Measurements from ENCODE around the gene IFI27. TPM values are rescaled to one million over a fixed set of nuclear protein-coding genes. Genes with fewer than 3 reads are reported as not detected.
A peak's percentile ranks its signal among the peaks of the same experiment; 100 is the strongest.

The IFI27 gene
- total and polyA plus RNA-seq, 2 of the 4 experiments (the other 2 are of a cell fraction) = under 0.01 to 0.60 TPM

DNA sequence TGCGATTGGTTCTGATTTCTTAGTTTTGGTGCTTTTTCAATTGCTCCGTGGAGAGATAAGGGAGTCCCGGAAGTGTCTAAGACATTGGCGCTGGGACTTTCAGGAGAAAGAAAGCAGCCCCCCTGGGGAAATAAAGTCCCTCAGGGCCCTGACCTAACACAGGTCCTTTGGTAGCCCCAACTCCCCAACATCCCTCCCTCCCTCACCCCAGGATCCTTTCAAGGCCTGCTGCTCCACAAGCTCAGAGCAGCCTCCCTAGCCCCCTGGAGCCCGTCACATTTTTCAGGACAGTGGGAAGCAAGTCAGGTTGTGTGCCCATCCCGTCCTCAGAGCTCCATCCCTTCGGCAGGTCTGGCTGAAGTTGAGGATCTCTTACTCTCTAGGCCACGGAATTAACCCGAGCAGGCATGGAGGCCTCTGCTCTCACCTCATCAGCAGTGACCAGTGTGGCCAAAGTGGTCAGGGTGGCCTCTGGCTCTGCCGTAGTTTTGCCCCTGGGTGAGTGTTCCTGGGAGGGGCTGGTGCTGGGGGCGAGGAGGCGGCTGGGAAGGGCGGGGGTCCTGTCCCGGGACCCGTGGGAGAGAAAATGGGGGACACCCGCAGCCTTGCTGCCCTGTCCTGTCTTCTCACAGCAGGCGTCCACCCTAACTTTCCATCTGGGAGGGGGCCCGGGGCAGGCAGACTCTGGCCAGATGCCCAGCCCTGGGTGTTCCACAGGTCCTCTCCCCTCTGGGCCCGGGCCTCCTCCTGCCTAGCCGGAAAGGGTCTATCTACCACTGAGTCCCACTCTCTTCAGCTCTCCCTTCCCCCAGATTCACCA is 950 bp downstream of the IFI27 start:
- Histone ChIP-seq H2BK15ac (ENCODE audit: low read depth, low read length) (no peak overlapping the region), H3K9ac (ENCODE audit: low read depth, low read length) (no peak overlapping the region), H3K79me1 (ENCODE audit: low read depth in 1 of 2, low read length in 2 of 2) (no peaks in the 10 kb centered on the region), H2BK20ac (ENCODE audit: low read depth, low read length) (no peak overlapping the region), H4K5ac (ENCODE audit: low read depth, low read length) (no peak overlapping the region), H3K36me3 (ENCODE audit: control insufficient read depth, insufficient read depth, low read length) (no peaks in the 10 kb centered on the region), H3K27me3 (ENCODE audit: control insufficient read depth, insufficient read depth, low read length) (peaks cover 7% of the 10 kb centered on the region; the same call in 1 of the 2 replicates), H3K9me3 (ENCODE audit: control insufficient read depth, insufficient read depth, low read length) (no peaks in the 10 kb centered on the region), H4K20me1 (ENCODE audit: insufficient read depth, low read length) (no peaks in the 10 kb centered on the region), H2AK9ac (replicated peaks; ENCODE audit: low read depth, low read length, poor library complexity) (peak overlapping the region; percentile 76), H4K91ac (ENCODE audit: insufficient read depth, low read depth, low read length) (no peak overlapping the region), H3K18ac (ENCODE audit: low read depth, low read length) (no peak overlapping the region), H3K27ac (ENCODE audit: insufficient read depth, low read length) (no peak overlapping the region), H2AFZ (replicated peaks; ENCODE audit: low read length, poor library complexity) (peak overlapping the region; percentile 41), H3K23ac (ENCODE audit: low read depth, low read length) (no peak overlapping the region), H3K4me1 (ENCODE audit: control insufficient read depth, insufficient read depth, low read length) (no peaks in the 10 kb centered on the region), H2BK120ac (ENCODE audit: low read depth, low read length) (no peak overlapping the region), H2BK5ac (ENCODE audit: low read depth, low read length, poor library complexity, severe bottlenecking) (no peak overlapping the region), H2AK5ac (ENCODE audit: low read depth, low read length) (peak overlapping the region; percentile 33; the same call in 1 of the 2 replicates), H3K14ac (replicated peaks; ENCODE audit: low read depth, low read length) (no peak overlapping the region), H3K4me3 (ENCODE audit: insufficient read depth, low read depth, low read length) (no peak overlapping the region), H3K9me1 (ENCODE audit: insufficient read depth, low read length) (0 out of 2 replicates have a peak, but pooled peaks cover 5% of the 10 kb centered on the region), H3K4me2 (ENCODE audit: low read depth, low read length) (no peak overlapping the region), H3K56ac (ENCODE audit: extremely low read depth, insufficient read depth, low read length) (no peak overlapping the region), H4K8ac (ENCODE audit: low read depth in 2 of 2, low read length in 2 of 2) (no peak overlapping the region), H3K4ac (ENCODE audit: low read depth, low read length) (no peak overlapping the region)
- TF ChIP-seq CHD1 (IDR thresholded peaks at IDR 0.05; ENCODE audit: low read depth, low read length) (no peak), BHLHE40 (IDR thresholded peaks at IDR 0.05; ENCODE audit: low read depth, low read length) (no peak), RFX5 (IDR thresholded peaks at IDR 0.05; ENCODE audit: low read depth, low read length) (no peak), MAZ (IDR thresholded peaks at IDR 0.05; ENCODE audit: borderline replicate concordance, low read depth, low read length) (no peak), CEBPB (IDR thresholded peaks at IDR 0.05; ENCODE audit: low read depth, low read length) (no peak), MXI1 (IDR thresholded peaks at IDR 0.05; ENCODE audit: borderline replicate concordance, low read depth, low read length) (no peak)
- TF ChIP-seq, protein P1, sequence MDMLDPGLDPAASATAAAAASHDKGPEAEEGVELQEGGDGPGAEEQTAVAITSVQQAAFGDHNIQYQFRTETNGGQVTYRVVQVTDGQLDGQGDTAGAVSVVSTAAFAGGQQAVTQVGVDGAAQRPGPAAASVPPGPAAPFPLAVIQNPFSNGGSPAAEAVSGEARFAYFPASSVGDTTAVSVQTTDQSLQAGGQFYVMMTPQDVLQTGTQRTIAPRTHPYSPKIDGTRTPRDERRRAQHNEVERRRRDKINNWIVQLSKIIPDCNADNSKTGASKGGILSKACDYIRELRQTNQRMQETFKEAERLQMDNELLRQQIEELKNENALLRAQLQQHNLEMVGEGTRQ (IDR thresholded peaks at IDR 0.05; ENCODE audit: low read depth, low read length) = no peak
- TF ChIP-seq, protein P2, sequence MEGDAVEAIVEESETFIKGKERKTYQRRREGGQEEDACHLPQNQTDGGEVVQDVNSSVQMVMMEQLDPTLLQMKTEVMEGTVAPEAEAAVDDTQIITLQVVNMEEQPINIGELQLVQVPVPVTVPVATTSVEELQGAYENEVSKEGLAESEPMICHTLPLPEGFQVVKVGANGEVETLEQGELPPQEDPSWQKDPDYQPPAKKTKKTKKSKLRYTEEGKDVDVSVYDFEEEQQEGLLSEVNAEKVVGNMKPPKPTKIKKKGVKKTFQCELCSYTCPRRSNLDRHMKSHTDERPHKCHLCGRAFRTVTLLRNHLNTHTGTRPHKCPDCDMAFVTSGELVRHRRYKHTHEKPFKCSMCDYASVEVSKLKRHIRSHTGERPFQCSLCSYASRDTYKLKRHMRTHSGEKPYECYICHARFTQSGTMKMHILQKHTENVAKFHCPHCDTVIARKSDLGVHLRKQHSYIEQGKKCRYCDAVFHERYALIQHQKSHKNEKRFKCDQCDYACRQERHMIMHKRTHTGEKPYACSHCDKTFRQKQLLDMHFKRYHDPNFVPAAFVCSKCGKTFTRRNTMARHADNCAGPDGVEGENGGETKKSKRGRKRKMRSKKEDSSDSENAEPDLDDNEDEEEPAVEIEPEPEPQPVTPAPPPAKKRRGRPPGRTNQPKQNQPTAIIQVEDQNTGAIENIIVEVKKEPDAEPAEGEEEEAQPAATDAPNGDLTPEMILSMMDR (conservative IDR thresholded peaks at IDR 0.05; ENCODE audit: low read depth, low read length) = no peak
- TF ChIP-seq, protein P3, sequence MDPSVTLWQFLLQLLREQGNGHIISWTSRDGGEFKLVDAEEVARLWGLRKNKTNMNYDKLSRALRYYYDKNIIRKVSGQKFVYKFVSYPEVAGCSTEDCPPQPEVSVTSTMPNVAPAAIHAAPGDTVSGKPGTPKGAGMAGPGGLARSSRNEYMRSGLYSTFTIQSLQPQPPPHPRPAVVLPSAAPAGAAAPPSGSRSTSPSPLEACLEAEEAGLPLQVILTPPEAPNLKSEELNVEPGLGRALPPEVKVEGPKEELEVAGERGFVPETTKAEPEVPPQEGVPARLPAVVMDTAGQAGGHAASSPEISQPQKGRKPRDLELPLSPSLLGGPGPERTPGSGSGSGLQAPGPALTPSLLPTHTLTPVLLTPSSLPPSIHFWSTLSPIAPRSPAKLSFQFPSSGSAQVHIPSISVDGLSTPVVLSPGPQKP (IDR thresholded peaks at IDR 0.05; ENCODE audit: borderline replicate concordance, low read depth, low read length) = no peak
- ChIA-PET POLR2A (ENCODE audit: unreplicated experiment) (no interaction called here), CTCF (no interaction called here)
- ATAC-seq (ENCODE audit: low read depth) (no peak), DNase-seq (no peak)
- in situ Hi-C loops (cut with MboI; ENCODE audit: low sequenced_read_pairs) (no loop called here), dilution Hi-C loops (cut with HindIII; ENCODE audit: low sequenced_read_pairs, unreplicated experiment) (no loop called here), intact Hi-C loops (cut with micrococcal nuclease) (no loop called here)
- BruUV-seq (replicated peaks) = no TSS peak
- WGBS, 2 experiments (ENCODE audit: extremely low coverage in 2 of 2, insufficient read length in 1 of 2) = 84% methylated on average over 7 of the region's 20 CpGs; no CpG with 5 or more reads in 1 of the 2 experiments

Data from IMR-90 (cell line).